Stomach (tissue), 4 donors: Measurements from ENCODE around the gene HIGD1C.

Experiments
- EP300 ChIP-seq: sonication (generic); formaldehyde crosslinking; IDR thresholded peaks from one replicate; pipeline ENCODE4 v1.6.1; 2017; ENCODE audit warnings: antibody characterized with exemption
- POLR2A ChIP-seq, 4 donors: fragments of 450-650 bp; IDR thresholded peaks; one replicate each; pipeline ENCODE4 v1.6.1; 2016; ENCODE audit warnings: antibody characterized with exemption in 4 of 4, control low read depth in 2 of 4, mild to moderate bottlenecking in 1 of 4, moderate library complexity in 1 of 4
- POLR2AphosphoS5 ChIP-seq, 3 donors: sonication (generic); formaldehyde crosslinking; IDR thresholded peaks; one replicate each; pipeline ENCODE4 v1.6.1; 2016; ENCODE audit warnings: antibody characterized with exemption in 3 of 3
- TF ChIP-seq, protein P1 (sequence below), 7 experiments: fragments of 450-650 bp in 4 of 7; fragments of 200-600 bp in 3 of 7; sonication (generic) in 3 of 7; IDR thresholded peaks; one replicate each; pipeline ENCODE4 v1.5.1; 2016 to 2019; ENCODE audit warnings: antibody characterized with exemption in 7 of 7, control low read depth in 2 of 7, mild to moderate bottlenecking in 1 of 7

DNA sequence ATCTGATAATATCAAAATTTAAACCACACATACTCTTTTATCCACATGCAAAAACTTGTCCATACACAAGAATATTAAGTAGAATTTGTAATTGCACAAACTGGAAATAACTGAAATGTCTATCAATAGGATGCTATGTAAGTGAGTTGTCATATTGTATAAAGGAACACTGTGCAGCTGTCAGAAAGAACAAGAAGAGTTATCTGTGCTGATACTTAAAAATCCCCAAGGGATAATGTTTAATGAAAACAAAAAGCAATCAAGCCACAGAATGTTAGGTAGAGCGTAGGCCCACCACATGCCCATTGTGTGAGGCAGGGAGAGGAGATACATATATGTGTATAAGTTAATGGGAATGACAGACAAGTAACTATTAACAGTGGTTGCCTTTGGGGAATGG is 25.9 kb upstream of the HIGD1C start:
- TF ChIP-seq EP300, result no peak
- TF ChIP-seq, protein P1, sequence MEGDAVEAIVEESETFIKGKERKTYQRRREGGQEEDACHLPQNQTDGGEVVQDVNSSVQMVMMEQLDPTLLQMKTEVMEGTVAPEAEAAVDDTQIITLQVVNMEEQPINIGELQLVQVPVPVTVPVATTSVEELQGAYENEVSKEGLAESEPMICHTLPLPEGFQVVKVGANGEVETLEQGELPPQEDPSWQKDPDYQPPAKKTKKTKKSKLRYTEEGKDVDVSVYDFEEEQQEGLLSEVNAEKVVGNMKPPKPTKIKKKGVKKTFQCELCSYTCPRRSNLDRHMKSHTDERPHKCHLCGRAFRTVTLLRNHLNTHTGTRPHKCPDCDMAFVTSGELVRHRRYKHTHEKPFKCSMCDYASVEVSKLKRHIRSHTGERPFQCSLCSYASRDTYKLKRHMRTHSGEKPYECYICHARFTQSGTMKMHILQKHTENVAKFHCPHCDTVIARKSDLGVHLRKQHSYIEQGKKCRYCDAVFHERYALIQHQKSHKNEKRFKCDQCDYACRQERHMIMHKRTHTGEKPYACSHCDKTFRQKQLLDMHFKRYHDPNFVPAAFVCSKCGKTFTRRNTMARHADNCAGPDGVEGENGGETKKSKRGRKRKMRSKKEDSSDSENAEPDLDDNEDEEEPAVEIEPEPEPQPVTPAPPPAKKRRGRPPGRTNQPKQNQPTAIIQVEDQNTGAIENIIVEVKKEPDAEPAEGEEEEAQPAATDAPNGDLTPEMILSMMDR (IDR thresholded peaks at IDR 0.05), result no peak
- no peak for TF ChIP-seq POLR2A (IDR thresholded peaks at IDR 0.05)
- no peak for TF ChIP-seq POLR2AphosphoS5 (IDR thresholded peaks at IDR 0.05)
